GM21576 (cell line): ENCODE measurements around the gene AMOTL1.
A peak's percentile ranks its signal among the peaks of the same experiment; 100 is the strongest.
"Not testable (repeated sequence)": the region's sequence is repeated elsewhere in the genome, so short reads cannot be mapped to it uniquely, and the experiment has no call there.

Experiments
- ATAC-seq: cut with Tn5 transposase; IDR thresholded peaks from one replicate; pipeline ENCODE4 v1.9.1; 2021; ENCODE audit warnings: mild to moderate bottlenecking, moderate library complexity; ENCODE audit not compliant: unreplicated experiment

The AMOTL1 gene

DNA sequence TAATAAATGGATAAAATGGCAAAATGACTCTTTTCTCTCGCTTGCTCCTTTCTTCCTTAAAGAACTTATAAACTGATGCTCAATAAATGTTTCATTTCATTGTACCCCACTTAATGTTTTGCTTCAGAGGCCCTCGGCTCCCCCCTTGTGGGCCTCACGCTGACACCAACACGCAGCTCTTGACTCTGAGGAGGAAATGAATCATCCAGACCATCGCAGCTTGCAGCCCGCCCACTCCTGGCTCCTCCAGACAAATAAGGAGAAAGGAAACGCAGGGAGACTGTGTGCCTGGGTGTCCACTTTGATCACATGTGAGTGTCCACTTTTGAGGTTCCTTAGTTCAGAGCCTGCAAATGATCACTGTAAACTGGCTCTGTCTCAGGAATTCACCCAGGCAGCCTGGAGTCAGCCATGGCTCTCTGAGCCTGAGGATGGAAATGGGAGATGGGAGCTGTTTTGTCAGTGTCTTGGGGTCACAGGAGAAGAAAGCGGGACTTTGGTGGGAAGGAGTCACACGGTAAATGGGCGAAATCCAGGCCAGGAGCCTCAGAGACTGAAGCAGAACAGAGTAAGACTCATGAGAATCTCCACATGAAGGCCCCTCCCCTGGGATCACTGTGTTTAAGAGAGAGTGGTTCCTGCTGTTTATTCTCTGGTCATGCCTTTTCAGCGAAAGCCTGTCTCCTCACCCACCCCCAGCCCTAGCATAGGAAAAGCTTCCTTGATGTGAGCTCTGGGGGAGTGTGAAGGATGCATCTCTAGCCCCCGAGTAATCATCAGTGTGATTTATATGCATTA lies 108.7 kb downstream of the AMOTL1 start:
- peak; percentile 96 for ATAC-seq

DNA sequence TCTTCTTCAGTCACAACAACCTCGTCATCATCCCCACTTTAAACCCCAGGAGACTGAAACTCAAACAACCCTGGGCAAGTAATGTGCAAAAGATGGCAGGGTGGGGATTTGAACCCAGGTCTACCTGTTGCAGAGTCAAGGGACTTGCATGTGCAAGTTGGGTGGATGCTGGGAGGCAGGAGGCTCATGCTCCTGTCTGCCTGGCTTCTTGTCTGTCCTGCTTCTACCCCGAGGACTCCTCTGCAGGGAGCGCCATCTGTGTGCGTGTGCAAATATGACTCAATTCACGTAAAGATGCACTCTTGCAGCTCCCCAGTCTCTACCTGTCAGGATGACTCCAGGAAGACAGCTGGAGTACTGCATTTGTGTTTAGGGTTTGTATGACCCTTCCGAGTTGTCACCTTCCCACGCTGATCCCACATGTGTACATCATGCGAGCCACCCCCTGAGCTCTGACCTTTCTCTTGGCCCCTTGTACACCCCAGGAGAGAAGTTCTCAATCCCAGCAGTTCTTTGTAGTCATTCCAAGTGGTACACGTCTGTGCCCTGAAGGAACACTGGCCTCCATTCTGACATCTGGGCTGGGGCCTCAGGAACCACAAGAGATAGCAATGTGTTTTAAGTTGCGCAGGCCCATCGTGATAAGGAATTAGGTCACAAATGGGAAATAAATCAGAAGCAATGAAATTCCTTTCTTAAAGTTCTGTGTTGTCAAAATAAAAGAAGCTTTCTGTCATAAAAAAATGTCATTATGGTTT lies 109.5 kb downstream of the AMOTL1 start:
- ATAC-seq = no peak

DNA sequence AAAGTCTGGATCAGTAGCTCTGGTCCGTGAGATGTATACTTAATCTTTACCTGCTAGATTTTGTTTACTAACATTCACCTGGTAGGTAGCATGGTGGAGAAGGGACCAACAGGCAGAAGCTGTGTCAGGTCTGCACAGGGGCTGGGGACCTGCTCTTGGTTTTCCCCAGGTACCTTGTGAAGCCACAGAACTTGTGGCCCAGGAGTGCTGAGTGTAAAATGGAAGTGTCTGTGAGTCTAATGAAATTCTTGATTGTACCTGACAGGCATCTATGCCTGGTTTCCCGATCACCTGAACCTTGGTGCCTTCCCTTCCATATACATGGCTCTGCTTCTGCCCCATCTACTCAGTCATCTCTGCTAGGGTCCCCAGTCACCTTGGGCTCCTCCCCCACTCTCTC lies 110.8 kb downstream of the AMOTL1 start:
- no peak for ATAC-seq

DNA sequence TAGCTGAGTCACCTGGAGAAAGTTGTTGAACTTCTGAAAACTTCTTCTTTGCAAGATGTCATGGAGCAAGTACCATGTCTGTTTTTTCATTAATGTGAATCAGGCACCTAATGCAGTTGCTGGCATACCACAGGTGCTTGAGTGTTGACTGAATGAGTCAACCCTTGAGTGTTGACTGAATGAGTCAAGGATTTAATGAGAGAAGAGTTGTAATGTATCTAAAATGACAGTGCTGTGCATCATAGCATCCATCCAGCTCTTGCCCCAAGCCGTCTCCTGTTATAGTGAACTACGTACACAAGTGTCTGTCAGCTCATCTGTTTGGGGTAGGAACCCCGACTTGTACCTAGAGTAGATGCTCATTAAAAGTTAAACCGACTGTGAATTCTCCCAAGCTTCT lies 112.1 kb downstream of the AMOTL1 start:
- ATAC-seq = no peak

DNA sequence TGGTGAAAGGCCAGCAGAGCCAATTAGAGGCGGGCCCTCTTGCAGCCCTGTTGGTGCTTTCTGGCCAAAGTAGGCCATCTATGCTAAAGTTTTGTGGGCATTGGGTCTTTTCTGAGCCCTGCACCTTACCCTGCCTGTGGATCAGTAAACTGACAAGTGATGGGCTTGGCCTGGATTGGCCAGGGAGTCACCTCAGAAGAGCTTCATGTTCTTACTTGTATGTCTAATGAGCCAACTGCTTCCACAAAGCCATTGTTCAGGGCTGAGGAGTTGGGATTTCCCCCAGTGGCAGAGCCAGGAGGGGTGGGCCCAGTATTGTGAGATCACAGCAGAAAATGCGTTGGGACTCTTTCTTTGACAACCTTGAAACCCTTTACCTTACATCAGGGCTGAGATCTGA lies 114.8 kb downstream of the AMOTL1 start:
- no peak for ATAC-seq

DNA sequence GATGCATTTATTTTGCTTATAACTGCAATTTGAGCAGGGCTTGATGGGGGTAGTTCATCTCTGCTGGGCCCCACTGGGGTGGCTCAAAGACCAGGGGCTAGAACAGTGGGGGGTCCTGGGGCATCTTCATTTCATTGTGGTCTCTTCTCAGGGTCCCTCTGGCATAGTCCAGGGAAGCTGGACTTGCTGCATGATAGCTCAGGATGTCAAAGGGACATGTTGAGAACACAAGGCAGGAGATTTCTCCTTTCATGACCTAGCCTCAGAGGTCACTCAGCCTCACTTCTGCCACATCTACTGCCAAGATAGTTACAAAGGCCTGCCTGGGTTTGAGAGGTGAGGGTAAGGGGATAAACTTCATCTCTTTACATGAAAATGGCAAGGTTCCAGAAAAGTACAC lies 115.7 kb downstream of the AMOTL1 start:
- no peak for ATAC-seq

DNA sequence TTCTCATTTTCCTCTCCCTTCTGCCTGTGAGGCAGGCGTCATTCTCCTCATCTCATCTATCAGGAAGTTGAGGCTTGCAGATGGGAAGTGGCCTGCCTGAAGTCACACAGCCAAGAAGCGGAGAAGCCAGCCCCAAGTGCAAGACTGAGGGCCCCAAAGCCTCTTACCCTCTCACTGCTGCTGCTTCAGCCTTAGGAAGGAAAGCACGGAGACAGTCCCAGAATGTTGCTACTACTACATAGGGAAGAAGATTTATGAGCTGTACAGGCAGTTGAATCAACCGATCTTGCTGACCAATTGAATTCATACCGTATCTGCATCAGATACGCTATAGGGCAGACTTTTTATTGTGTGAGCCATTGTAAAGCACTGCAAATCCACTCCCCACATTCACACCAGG lies 116.2 kb downstream of the AMOTL1 start:
- ATAC-seq = no peak

DNA sequence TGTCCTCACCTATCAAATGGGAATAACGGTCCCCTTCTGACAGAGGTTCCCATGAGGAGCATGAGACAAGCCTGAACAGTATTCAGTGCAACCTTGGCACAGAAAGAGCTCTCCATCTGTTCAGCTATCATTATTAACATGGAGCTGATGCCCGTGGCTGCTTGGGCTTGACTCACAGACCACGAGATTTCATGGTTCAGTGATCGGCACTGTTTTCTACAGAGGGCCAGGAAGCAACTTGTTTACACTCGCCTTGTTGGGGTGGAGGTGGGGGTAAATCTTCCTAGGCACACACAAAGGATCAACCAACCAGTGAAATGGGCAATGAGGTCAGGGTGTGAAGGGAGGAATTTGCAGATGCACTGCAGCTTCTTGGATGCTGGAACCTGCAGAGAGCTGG lies 117.0 kb downstream of the AMOTL1 start:
- ATAC-seq = peak; percentile 70

DNA sequence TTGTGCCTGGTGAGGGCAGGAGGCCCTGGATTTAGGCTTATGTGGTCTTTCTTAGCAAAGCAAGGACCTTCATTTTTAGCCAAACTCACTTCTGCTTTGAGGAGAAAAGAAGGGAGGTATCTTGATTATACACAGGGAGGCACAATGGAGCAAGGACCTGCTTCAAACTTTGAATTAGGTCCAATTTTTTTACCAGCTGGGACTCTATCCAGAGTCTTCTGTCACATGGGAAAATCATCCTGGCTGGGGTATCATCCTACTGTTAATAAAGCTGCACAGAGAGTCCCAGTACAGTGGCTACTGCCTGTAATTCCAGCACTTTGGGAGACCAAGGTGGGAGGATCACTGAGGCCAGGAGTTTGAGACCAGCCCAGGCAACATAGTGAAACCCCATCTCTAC lies 117.4 kb downstream of the AMOTL1 start:
- ATAC-seq = no peak

DNA sequence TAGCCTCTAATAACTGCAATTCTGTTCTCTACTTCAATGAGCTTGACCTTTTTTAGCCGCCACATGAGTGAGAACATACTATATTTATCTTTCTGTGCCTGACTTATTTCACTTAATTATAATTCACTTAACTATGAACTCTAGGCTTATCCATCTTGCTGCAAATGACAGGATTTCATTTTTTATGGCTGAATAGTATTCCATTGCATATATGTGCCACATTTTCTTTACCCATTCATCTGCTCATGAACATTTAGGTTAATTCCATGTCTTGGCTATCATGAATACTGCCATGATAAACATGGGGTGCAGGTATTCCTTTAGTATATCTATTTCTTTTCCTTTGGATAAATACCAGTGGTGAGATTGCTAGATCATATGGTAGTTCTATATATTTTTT lies 120.0 kb downstream of the AMOTL1 start:
- ATAC-seq = no peak

DNA sequence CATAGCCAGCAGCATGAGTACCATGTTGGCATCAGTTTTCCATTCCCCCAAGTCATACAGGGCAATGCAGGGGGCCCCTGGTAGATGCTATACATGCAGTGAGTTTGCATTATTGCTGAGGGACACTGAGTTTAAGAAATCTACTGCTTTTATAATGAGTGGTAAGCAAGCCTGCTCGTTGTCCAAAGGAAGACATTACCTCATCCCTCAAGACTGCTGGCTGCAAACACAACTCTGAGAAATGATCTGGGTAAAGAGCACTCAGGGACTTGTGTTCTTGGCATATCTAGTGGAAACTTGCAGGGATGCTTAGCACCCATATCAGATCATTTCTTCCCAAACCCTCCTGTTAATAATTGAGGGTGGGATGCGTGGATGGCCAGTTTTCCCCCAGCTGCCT lies 127.3 kb downstream of the AMOTL1 start:
- no peak for ATAC-seq

DNA sequence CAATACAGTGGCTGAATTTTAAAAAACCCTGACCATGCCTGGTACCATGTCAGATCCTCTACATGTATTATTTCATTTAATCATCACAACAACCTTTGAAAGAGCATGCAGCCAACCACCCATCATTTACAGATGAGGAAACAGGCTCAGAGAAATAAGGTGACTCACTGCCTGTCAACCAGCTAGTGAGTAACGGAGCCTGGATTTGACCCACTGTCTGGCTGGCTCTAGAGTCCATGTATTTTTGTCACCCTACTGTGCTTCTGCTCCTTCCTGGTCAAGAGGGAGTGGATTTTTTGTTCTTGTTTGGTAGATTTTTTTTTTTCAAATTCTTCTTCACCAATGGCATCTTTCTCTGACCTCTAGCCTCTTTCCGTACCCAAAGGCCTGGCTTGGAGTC lies 127.8 kb downstream of the AMOTL1 start:
- no peak for ATAC-seq

DNA sequence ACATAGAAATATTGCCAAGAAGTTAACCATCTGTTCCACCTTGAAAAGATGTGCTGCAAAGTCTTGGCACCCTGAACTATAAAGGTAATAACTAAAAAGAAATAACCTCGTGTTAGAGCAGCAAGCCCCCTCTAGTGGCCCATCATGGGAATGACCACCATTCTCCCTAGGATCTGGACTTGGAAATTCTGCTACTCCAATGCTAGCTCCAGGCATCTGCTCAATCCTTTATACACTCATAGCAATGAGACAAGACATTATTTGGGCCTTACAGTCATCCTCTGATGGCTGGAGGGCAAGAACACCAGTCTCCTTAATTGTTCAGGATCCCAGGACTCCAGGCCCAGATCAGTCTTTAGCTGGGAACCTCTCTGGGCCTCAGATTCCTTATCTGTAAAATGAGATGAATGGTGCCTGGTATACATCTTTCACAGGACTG lies 129.2 kb downstream of the AMOTL1 start:
- ATAC-seq = peak; percentile 66

DNA sequence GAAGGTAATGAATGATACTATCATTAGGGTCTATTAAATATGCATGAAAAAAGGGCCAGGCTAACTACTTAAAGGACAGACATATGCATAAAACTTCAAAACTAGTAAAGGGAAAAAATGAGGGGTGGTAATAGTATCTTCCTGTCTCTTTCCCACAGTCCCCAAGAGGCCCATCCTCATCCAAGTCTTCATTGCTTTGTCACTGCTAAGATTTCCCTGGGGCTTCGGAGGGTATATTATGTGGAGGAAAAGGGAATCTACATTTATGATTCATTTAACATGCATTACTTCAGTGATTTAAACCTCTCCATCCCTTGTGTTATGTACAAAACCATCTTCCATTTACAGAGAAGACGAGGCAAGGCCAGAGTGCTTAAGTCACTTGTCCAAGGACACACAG lies 139.1 kb downstream of the AMOTL1 start:
- no peak for ATAC-seq

DNA sequence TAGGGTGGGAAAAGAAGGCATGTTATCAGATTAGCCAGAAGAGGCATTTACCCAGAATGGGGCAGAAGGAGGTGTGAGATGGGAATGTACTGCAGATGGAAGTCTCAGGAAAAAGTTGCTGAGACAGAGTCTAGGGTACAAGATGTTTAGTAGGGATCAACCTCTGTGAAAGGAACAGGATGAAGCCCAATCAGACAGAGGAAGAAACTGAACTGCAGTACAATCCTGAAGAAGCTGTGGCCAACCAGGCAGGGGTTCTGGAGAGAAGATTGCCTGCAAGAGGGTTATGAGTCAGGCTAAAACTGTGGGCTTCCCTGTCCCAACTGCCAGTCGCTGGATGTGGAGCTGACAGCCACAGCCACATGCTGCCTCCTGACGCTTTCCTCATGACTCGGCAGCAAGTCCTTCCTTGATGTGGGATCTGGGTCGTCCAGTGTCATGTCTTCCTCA lies 141.2 kb downstream of the AMOTL1 start:
- no peak for ATAC-seq

DNA sequence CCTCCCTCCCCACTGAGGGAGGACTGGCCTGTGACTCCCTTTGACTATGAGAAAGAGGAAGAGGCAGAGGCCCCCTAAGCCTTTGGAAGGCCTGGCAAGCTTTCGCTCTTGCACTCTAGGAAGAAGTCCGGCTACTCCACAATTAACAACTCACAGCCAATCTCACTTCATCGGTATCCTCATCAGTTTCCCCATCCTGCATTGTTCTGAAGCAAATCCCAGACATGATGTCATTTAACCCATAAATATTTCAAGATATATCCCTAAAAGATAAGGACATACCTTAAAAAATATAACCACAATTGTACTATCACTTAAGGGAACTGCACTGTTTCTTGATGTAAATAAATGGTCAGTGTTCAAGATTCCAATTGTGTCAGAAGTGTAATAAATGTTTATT lies 142.1 kb downstream of the AMOTL1 start:
- no peak for ATAC-seq

DNA sequence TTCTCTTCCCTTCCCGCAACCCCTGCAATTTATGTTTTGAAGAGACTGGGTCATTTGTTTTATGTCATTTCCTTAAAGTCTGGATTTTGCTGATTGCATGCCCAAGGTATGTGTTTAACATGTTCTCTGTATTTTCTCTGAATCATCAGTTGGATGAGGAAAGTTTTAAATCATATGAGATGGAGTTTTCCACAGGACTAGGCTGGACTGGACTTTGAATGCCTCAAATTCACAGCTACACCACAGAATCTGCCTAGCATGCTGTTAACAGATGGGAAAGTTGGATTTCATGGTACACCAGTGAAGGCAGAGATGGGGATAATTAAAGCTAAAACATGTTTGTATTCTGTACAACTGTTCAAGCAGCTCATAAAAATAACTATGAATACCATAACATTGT lies 142.6 kb downstream of the AMOTL1 start:
- no peak for ATAC-seq

DNA sequence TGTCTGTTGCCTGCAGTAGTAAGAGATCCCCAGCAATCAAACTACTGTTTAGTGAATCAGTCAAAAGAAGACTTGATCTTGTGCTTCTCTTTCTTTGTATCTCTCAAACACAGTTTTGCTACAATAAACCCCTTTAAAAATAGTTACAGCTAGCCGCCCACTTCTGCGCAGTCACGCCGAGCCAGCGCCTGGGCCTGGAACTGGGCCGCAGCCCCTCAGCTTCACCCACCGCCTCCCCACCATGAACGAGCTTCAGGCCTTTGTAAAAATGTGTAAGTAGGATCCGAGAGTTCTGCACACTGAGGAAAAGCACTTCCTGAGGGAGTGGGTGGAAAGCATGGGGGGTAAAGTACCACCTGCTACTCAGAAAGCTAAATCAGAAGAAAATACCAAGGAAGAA lies 144.7 kb downstream of the AMOTL1 start:
- no peak for ATAC-seq

DNA sequence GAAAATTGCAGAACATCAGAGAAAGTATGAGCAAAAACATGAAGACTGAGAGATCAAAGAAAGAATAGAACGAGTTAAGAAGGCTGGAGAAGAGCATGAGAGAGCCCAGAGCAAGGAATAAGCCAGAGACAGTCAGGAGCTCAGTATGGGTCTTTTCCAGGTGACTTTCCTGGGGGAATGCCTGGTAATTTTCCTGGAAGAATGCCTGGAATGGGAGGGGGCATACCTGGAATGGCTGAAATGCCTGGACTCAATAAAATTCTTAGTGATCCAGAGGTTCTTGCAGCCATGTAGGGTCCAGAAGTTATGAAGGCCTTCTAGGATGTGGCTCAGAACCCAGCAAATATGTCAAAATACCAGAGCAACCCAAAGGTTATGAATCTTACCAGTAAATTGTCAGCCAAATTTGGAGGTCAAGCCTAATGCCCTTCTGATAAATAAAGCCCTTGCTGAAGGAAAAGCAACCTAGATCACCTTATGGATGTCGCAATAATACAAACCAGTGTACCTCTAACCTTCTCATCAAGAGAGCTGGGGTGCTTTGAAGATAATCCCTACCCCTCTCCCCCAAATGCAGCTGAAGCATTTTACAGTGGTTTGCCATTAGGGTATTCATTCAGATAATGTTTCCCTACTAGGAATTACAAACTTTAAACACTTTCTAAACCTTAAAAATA lies 145.7 kb downstream of the AMOTL1 start:
- not testable (repeated sequence) for ATAC-seq

DNA sequence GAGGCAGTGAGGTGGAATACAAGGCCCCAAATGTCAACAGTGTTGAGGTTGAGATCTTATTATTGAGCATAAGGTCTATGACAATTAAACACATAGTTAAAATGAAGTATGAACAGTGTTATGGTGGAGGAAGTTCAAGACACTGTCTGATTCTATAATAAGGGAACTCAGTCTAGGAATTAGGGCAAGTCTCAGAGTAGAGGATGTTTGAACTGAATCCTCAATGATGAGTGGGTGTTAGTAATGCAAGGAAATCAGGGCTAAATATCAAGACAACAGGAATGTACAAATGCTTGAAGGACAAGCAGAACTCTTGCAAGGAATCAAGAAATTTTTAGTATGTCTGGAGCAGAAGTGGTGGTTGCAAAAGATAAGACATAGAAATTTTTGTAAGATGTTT lies 152.2 kb downstream of the AMOTL1 start:
- no peak for ATAC-seq

DNA sequence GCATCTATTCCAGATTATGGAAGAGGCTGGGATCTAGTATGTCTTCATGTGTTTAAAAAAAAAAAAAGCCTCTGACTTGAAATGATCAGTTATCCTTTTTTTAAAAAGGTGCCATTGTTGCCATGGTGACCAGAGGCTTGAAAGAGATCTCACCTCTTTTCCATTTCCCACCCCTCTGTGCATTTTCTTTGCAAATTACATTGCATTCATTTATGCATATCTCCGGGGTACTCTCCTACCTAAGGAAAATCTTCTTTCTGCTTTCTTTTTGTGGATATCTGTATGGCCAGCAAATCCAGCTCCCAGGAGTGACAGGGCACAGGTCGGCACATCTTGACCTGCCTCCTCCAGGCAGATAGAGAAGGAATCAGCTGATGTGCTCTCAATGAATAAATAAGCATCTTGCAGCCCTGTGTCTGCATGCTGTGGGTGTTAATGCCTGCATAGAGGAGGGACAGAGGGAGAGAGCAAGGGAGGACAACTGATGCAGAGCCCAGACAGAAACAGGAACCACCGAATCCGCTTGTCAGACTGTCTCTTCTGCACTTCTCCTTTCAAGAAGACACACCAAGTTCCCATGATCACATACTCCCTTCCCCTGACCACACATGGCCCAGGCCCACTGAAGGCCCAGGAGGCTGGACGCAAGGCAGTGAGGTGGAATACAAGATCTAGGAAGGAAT lies 154.3 kb downstream of the AMOTL1 start:
- ATAC-seq = no peak
